Esophagus squamous epithelium (tissue), 4 donors: ENCODE results near the gene CAMTA1.

Experiments
- POLR2A ChIP-seq, 4 donors: fragments of 450-650 bp; IDR thresholded peaks; one replicate each; pipeline ENCODE4 v1.6.1; 2017; ENCODE audit warnings: antibody characterized with exemption in 4 of 4, mild to moderate bottlenecking in 4 of 4, moderate library complexity in 3 of 4
- TF ChIP-seq, protein P1 (sequence below), 6 experiments: fragments of 450-650 bp in 4 of 6; fragments of 200-600 bp in 2 of 6; sonication (generic) in 2 of 6; IDR thresholded peaks; one replicate each; pipeline ENCODE4 v1.5.1; 2016 to 2019; ENCODE audit warnings: antibody characterized with exemption in 6 of 6, mild to moderate bottlenecking in 4 of 6, moderate library complexity in 4 of 6

DNA sequence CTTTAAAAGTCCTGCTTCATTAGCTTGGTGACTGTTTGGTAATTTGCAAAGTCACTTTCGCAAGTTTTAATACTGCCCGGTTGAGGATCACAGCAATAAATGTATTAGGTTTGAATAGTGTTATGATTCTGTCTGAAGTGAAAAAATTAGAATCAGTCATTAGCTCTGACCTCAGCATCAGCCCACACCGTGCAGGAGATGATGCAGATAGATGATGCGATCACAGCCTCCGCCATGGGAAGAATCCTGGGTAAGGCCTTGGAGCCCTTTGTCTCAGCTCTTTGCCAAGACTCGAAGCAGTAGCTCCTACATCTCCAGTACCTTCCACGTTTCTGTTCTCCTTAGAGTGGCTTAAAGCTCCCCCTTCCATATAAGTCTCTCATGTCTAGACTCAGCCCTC lies 366.7 kb downstream of the CAMTA1 start:
- TF ChIP-seq, protein P1, sequence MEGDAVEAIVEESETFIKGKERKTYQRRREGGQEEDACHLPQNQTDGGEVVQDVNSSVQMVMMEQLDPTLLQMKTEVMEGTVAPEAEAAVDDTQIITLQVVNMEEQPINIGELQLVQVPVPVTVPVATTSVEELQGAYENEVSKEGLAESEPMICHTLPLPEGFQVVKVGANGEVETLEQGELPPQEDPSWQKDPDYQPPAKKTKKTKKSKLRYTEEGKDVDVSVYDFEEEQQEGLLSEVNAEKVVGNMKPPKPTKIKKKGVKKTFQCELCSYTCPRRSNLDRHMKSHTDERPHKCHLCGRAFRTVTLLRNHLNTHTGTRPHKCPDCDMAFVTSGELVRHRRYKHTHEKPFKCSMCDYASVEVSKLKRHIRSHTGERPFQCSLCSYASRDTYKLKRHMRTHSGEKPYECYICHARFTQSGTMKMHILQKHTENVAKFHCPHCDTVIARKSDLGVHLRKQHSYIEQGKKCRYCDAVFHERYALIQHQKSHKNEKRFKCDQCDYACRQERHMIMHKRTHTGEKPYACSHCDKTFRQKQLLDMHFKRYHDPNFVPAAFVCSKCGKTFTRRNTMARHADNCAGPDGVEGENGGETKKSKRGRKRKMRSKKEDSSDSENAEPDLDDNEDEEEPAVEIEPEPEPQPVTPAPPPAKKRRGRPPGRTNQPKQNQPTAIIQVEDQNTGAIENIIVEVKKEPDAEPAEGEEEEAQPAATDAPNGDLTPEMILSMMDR (IDR thresholded peaks at IDR 0.05) = no peak
- no peak for TF ChIP-seq POLR2A (IDR thresholded peaks at IDR 0.05)
